ENCODE measurements around the gene GPX3.

- TF ChIP-seq BHLHE40 (IDR thresholded peaks at IDR 0.05; ENCODE audit: borderline replicate concordance) (no peak), CTBP1 (IDR thresholded peaks at IDR 0.05; ENCODE audit: borderline replicate concordance) (no peak), SP1 (IDR thresholded peaks at IDR 0.05) (no peak), ELF4 (IDR thresholded peaks at IDR 0.05) (no peak), FOXK2 (IDR thresholded peaks at IDR 0.05) (no peak), TARDBP (IDR thresholded peaks at IDR 0.05) (no peak), HDGF (IDR thresholded peaks at IDR 0.05; ENCODE audit: borderline replicate concordance) (no peak), FOXM1 (IDR thresholded peaks at IDR 0.05; ENCODE audit: borderline replicate concordance) (no peak)
These were observed 13.6 kb upstream of the GPX3 start for GRCh38 chr5:151006704-151007334.
